ENCODE data around the gene NPTX1. TPM values are rescaled to one million over a fixed set of nuclear protein-coding genes. Genes with fewer than 3 reads are reported as not detected.

Gene NPTX1
- total and polyA plus RNA-seq, 2 experiments from 2014 or later: 3.4 to 20.5 TPM

- Mint-ChIP-seq H3K4me3 (no peak overlapping the region), H3K27ac (no peak overlapping the region), H3K9me3 (no peaks in the 10 kb centered on the region), H3K27me3 (ENCODE audit: insufficient read depth, low read depth, poor library complexity) (peaks cover 9% of the 10 kb centered on the region), H3K4me1 (peaks cover 4% of the 10 kb centered on the region; the same call in 2 of the 3 replicates), H3K36me3 (ENCODE audit: low read depth) (no peaks in the 10 kb centered on the region; the same call in 2 of the 3 replicates)
- Histone ChIP-seq H3K27ac (ENCODE audit: low read depth) (no peak overlapping the region), H3K4me2 (no peak overlapping the region), H3K4me3 (no peak overlapping the region), H3K4me1 (ENCODE audit: insufficient read depth) (no peaks in the 10 kb centered on the region), H3K27me3 (ENCODE audit: insufficient read depth) (no peaks in the 10 kb centered on the region), H3K79me2 (replicated peaks; ENCODE audit: insufficient read depth) (no peaks in the 10 kb centered on the region), H3F3A (replicated peaks; ENCODE audit: low read depth) (no peaks in the 10 kb centered on the region), H2AFZ (no peak overlapping the region), H4K20me1 (replicated peaks; ENCODE audit: insufficient read depth) (no peaks in the 10 kb centered on the region; the same call in 1 of the 2 replicates), H3K9me2 (ENCODE audit: insufficient read depth) (no peaks in the 10 kb centered on the region), H3K36me3 (ENCODE audit: insufficient read depth) (no peaks in the 10 kb centered on the region)
- TF ChIP-seq, protein P1, sequence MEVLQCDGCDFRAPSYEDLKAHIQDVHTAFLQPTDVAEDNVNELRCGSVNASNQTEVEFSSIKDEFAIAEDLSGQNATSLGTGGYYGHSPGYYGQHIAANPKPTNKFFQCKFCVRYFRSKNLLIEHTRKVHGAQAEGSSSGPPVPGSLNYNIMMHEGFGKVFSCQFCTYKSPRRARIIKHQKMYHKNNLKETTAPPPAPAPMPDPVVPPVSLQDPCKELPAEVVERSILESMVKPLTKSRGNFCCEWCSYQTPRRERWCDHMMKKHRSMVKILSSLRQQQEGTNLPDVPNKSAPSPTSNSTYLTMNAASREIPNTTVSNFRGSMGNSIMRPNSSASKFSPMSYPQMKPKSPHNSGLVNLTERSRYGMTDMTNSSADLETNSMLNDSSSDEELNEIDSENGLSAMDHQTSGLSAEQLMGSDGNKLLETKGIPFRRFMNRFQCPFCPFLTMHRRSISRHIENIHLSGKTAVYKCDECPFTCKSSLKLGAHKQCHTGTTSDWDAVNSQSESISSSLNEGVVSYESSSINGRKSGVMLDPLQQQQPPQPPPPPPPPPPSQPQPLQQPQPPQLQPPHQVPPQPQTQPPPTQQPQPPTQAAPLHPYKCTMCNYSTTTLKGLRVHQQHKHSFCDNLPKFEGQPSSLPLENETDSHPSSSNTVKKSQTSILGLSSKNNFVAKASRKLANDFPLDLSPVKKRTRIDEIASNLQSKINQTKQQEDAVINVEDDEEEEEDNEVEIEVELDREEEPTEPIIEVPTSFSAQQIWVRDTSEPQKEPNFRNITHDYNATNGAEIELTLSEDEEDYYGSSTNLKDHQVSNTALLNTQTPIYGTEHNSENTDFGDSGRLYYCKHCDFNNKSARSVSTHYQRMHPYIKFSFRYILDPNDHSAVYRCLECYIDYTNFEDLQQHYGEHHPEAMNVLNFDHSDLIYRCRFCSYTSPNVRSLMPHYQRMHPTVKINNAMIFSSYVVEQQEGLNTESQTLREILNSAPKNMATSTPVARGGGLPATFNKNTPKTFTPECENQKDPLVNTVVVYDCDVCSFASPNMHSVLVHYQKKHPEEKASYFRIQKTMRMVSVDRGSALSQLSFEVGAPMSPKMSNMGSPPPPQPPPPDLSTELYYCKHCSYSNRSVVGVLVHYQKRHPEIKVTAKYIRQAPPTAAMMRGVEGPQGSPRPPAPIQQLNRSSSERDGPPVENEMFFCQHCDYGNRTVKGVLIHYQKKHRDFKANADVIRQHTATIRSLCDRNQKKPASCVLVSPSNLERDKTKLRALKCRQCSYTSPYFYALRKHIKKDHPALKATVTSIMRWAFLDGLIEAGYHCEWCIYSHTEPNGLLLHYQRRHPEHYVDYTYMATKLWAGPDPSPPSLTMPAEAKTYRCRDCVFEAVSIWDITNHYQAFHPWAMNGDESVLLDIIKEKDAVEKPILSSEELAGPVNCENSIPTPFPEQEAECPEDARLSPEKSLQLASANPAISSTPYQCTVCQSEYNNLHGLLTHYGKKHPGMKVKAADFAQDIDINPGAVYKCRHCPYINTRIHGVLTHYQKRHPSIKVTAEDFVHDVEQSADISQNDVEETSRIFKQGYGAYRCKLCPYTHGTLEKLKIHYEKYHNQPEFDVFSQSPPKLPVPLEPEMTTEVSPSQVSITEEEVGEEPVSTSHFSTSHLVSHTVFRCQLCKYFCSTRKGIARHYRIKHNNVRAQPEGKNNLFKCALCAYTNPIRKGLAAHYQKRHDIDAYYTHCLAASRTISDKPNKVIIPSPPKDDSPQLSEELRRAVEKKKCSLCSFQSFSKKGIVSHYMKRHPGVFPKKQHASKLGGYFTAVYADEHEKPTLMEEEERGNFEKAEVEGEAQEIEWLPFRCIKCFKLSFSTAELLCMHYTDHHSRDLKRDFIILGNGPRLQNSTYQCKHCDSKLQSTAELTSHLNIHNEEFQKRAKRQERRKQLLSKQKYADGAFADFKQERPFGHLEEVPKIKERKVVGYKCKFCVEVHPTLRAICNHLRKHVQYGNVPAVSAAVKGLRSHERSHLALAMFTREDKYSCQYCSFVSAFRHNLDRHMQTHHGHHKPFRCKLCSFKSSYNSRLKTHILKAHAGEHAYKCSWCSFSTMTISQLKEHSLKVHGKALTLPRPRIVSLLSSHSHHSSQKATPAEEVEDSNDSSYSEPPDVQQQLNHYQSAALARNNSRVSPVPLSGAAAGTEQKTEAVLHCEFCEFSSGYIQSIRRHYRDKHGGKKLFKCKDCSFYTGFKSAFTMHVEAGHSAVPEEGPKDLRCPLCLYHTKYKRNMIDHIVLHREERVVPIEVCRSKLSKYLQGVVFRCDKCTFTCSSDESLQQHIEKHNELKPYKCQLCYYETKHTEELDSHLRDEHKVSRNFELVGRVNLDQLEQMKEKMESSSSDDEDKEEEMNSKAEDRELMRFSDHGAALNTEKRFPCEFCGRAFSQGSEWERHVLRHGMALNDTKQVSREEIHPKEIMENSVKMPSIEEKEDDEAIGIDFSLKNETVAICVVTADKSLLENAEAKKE (CRISPR knock-in tag; IDR thresholded peaks at IDR 0.05): no peak
- TF ChIP-seq ZNF114 (CRISPR knock-in tag; IDR thresholded peaks at IDR 0.05) (no peak), ETS1 (IDR thresholded peaks at IDR 0.05) (no peak), ZNF331 (CRISPR knock-in tag; IDR thresholded peaks at IDR 0.05; ENCODE audit: low read depth) (no peak), POLR2AphosphoS5 (IDR thresholded peaks at IDR 0.05; ENCODE audit: low read depth) (no peak), STAT1 (IDR thresholded peaks at IDR 0.05; ENCODE audit: unreplicated experiment) (no peak), EZH2phosphoT487 (IDR thresholded peaks at IDR 0.05; ENCODE audit: unreplicated experiment) (no peak), NANOG (IDR thresholded peaks at IDR 0.05; ENCODE audit: borderline replicate concordance) (no peak), EZH2 (IDR thresholded peaks at IDR 0.05; ENCODE audit: low read depth, unreplicated experiment) (no peak), CREB1 (CRISPR knock-in tag; IDR thresholded peaks at IDR 0.05; ENCODE audit: low read depth) (no peak), JUNB (IDR thresholded peaks at IDR 0.05; ENCODE audit: unreplicated experiment) (no peak), REST (IDR thresholded peaks at IDR 0.05; ENCODE audit: unreplicated experiment) (no peak)
- TF ChIP-seq, protein P2, sequence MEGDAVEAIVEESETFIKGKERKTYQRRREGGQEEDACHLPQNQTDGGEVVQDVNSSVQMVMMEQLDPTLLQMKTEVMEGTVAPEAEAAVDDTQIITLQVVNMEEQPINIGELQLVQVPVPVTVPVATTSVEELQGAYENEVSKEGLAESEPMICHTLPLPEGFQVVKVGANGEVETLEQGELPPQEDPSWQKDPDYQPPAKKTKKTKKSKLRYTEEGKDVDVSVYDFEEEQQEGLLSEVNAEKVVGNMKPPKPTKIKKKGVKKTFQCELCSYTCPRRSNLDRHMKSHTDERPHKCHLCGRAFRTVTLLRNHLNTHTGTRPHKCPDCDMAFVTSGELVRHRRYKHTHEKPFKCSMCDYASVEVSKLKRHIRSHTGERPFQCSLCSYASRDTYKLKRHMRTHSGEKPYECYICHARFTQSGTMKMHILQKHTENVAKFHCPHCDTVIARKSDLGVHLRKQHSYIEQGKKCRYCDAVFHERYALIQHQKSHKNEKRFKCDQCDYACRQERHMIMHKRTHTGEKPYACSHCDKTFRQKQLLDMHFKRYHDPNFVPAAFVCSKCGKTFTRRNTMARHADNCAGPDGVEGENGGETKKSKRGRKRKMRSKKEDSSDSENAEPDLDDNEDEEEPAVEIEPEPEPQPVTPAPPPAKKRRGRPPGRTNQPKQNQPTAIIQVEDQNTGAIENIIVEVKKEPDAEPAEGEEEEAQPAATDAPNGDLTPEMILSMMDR (conservative IDR thresholded peaks at IDR 0.05; ENCODE audit: low read depth in 2 of 2): no peak
- ATAC-seq (no peak), DNase-seq (ENCODE audit: low spot score) (no peak)
Measured at GRCh38 chr17:80429356-80430275, 46.8 kb downstream of the NPTX1 start.
